ENCODE measurements around the gene SH3BP5. TPM values are rescaled to one million over a fixed set of nuclear protein-coding genes. Genes with fewer than 3 reads are reported as not detected.

Gene SH3BP5
- total RNA-seq, 1 donor from 2014 or later: 9.3 TPM

DNA sequence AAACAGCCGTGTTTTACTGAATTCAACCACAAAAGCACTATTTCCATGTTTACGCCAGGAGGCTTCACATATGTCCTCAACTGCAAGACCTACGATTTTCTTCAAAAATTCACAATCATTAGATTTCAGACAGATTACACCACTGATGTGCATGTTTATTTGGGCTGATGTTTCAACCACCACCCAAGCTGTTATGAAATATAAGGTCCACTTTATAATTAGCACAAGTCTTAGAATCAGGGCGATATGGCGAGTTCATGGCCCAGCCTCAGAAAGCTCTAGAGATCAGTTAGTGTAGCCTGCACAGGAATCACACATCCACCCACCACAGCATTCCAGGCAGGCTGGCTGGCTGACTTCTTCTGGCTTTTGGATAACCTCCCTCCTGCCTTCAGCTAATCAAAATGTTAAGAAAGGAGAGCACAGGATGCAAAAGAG is 15.4 kb downstream of the SH3BP5 start:
- no peak for DNase-seq (ENCODE audit: low read depth)
- Histone ChIP-seq H3K27me3 (ENCODE audit: control insufficient read depth, insufficient read depth, low read length) (no peaks in the 10 kb centered on the region), H3K4me3 (ENCODE audit: low read depth, low read length) (no peak overlapping the region), H3K36me3 (ENCODE audit: control insufficient read depth, insufficient read depth, low read length) (no peaks in the 10 kb centered on the region)
- TF ChIP-seq, protein P1, sequence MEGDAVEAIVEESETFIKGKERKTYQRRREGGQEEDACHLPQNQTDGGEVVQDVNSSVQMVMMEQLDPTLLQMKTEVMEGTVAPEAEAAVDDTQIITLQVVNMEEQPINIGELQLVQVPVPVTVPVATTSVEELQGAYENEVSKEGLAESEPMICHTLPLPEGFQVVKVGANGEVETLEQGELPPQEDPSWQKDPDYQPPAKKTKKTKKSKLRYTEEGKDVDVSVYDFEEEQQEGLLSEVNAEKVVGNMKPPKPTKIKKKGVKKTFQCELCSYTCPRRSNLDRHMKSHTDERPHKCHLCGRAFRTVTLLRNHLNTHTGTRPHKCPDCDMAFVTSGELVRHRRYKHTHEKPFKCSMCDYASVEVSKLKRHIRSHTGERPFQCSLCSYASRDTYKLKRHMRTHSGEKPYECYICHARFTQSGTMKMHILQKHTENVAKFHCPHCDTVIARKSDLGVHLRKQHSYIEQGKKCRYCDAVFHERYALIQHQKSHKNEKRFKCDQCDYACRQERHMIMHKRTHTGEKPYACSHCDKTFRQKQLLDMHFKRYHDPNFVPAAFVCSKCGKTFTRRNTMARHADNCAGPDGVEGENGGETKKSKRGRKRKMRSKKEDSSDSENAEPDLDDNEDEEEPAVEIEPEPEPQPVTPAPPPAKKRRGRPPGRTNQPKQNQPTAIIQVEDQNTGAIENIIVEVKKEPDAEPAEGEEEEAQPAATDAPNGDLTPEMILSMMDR (IDR thresholded peaks at IDR 0.05; ENCODE audit: insufficient read depth, low read length, poor library complexity, severe bottlenecking): no peak

DNA sequence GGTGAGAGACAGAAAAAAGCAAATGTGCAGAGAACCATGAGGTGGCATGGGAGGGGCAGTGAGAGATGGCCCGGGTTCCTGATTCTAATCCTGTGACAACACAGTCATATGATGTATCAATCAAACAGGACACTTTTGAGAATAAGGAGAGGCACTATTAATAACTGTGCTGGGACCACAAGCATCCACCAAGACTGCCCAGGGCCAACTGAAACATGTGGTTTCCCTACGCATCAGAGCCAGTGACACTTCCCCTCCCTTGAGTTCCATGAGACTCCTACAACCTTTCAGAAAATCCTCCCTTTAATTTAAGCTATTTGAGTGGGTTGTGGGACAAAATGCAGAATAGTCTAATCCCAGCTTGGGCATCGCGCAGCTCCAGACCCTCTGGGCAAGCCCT is 17.4 kb downstream of the SH3BP5 start:
- Histone ChIP-seq H3K4me3 (ENCODE audit: low read depth, low read length) (no peak overlapping the region), H3K36me3 (ENCODE audit: control insufficient read depth, insufficient read depth, low read length) (no peaks in the 10 kb centered on the region), H3K27me3 (ENCODE audit: control insufficient read depth, insufficient read depth, low read length) (no peaks in the 10 kb centered on the region)
- no peak for DNase-seq (ENCODE audit: low read depth)
- TF ChIP-seq, protein P1 (IDR thresholded peaks at IDR 0.05; ENCODE audit: insufficient read depth, low read length, poor library complexity, severe bottlenecking): no peak

DNA sequence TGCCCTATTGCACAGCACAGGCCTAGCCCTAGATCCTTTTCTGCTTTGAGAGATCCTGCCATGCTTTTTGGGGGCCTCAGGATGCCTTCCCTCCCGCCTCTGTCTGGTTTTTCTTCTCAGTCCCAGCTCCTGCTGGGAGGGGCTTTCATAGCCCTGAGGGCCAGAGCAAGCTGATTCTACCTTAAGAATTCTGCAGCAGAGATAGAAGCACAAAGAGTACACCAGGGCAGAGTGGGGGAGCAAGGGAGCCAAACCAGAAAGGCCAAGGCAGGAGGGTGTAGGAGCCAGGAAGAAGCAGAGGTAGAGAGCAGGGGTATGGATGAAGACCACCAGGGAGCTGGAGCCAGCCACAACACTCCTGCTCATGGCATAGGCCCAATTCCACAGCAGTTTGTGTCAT is 18.1 kb downstream of the SH3BP5 start:
- Histone ChIP-seq H3K36me3 (ENCODE audit: control insufficient read depth, insufficient read depth, low read length) (no peaks in the 10 kb centered on the region), H3K4me3 (ENCODE audit: low read depth, low read length) (no peak overlapping the region), H3K27me3 (ENCODE audit: control insufficient read depth, insufficient read depth, low read length) (no peaks in the 10 kb centered on the region)
- TF ChIP-seq, protein P1 (IDR thresholded peaks at IDR 0.05; ENCODE audit: insufficient read depth, low read length, poor library complexity, severe bottlenecking): no peak
- DNase-seq (ENCODE audit: low read depth): no peak

DNA sequence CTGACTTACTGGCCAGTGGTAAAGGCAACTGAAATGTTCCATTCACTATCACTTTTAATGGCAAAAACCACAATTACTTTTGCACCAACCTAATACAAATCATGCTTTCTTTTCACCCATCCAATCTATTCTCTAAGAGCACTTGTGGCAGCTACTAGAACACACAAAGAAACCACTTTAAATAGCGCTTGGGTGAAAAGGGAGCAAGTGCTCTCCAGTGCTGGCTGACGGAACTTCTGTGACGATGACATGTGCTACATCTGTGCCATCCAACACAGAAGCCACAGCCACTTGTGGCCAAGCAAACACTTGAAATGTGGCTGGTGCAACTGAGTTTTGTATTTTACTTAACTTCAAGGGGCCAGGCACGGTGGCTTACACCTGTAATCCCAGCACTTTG is 18.9 kb downstream of the SH3BP5 start:
- no peak overlapping the region for H3K4me3 ChIP-seq (ENCODE audit: low read depth, low read length)
- no peaks in the 10 kb centered on the region for H3K36me3 ChIP-seq (ENCODE audit: control insufficient read depth, insufficient read depth, low read length)
- no peaks in the 10 kb centered on the region for H3K27me3 ChIP-seq (ENCODE audit: control insufficient read depth, insufficient read depth, low read length)
- no peak for DNase-seq (ENCODE audit: low read depth)
- TF ChIP-seq, protein P1 (IDR thresholded peaks at IDR 0.05; ENCODE audit: insufficient read depth, low read length, poor library complexity, severe bottlenecking): no peak

DNA sequence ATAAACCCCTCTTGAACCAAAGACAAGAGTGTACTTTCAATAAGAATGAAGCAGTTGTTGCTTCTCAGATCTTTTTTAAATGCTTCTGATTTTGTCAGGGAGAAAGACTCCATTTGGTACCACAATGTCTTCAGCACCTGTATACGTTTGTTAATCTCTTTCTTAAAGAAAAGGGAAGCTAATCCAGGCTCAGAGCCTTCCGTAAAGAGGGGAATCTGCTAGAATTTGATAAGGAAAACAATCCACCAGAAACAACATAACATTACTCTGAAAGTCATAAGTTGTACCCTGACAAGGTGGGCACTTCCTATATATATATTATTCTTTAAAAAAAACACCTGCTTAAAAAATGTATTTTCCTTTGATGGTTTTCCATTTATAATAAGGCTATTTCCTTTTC is 19.8 kb downstream of the SH3BP5 start:
- DNase-seq (ENCODE audit: low read depth): no peak
- Histone ChIP-seq H3K36me3 (ENCODE audit: control insufficient read depth, insufficient read depth, low read length) (no peaks in the 10 kb centered on the region), H3K27me3 (ENCODE audit: control insufficient read depth, insufficient read depth, low read length) (no peaks in the 10 kb centered on the region), H3K4me3 (ENCODE audit: low read depth, low read length) (no peak overlapping the region)
- TF ChIP-seq, protein P1 (IDR thresholded peaks at IDR 0.05; ENCODE audit: insufficient read depth, low read length, poor library complexity, severe bottlenecking): no peak
